Measurements from ENCODE around the gene NDUFS4.
"Not testable (repeated sequence)": the region's sequence is repeated elsewhere in the genome, so short reads cannot be mapped to it uniquely, and the experiment has no call there.

DNA sequence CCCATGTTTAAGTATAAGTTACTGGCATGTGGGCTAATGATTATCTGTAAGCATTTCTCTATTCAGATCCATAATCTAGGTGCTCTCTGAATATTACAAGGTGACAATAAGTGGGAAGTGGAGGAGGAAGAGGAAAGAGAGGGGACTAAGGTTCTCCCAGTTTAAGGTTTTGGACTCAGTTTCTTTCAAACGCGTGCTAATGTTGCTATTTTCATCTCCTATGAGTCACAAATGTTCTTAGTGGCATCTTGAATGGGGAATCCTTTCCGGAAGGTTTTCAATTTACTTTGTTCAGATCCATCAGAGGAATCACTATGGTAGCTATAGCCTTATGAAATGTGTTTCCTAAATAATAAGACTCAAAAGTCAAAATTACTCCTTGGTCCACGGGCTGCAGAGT lies 48.5 kb downstream of the NDUFS4 start:
- not testable (repeated sequence) for TF ChIP-seq EZH2 (IDR thresholded peaks at IDR 0.05; ENCODE audit: insufficient read depth, poor library complexity, severe bottlenecking); EZH2phosphoT487 (IDR thresholded peaks at IDR 0.05; ENCODE audit: insufficient read depth, low read depth)
